IMR-90 (cell line): ENCODE measurements around the gene CCNO. TPM values are rescaled to one million over a fixed set of nuclear protein-coding genes. Genes with fewer than 3 reads are reported as not detected.

Source experiments
- ATAC-seq: fragments of 200-7000 bp; cut with Tn5 transposase; 2 replicates; pipeline ENCODE4 v1.9.1; 2020; ENCODE audit warnings: low read depth, mild to moderate bottlenecking, moderate library complexity
- BruUV-seq: library from RNA; stranded (reverse); fragments of 400-500 nt; replicated peaks from 2 replicates; lab custom pipeline; 2021; lab: Mats Ljungman, UMichigan
- CTCF ChIA-PET: fragments of 300-600 bp; formaldehyde crosslinking; extraction: SDS; loops from one replicate; lab custom pipeline; 2021; ENCODE audit warnings: antibody characterized with exemption; lab: Yijun Ruan, JAX
- POLR2A ChIA-PET: fragments of 300-600 bp; sonication (Branson Sonifier 250); formaldehyde crosslinking; loops from one replicate; lab custom pipeline; 2022; ENCODE audit warnings: antibody characterized with exemption; ENCODE audit not compliant: unreplicated experiment; lab: Charles Lee
- DNase-seq: peaks from one replicate; pipeline ENCODE4 v3.0.0; 2013
- H2AFZ ChIP-seq: replicated peaks from 2 replicates; pipeline ENCODE3; 2013; ENCODE audit warnings: low read length, mild to moderate bottlenecking; ENCODE audit not compliant: poor library complexity
- H2AK5ac ChIP-seq: 2 replicates; pipeline ENCODE4 v1.6.1; 2013; ENCODE audit warnings: low read depth, low read length, inconsistent platforms
- H2AK9ac ChIP-seq: replicated peaks from 2 replicates; pipeline ENCODE3; 2013; ENCODE audit warnings: mild to moderate bottlenecking, low read depth, low read length, moderate library complexity; ENCODE audit not compliant: poor library complexity
- H2BK120ac ChIP-seq: 2 replicates; pipeline ENCODE4 v1.6.1; 2013; ENCODE audit warnings: low read depth, low read length, inconsistent platforms
- H2BK15ac ChIP-seq: 3 replicates; pipeline ENCODE4 v1.6.1; 2013; ENCODE audit warnings: low read depth, low read length, inconsistent platforms
- H2BK20ac ChIP-seq: 2 replicates; pipeline ENCODE4 v1.6.1; 2013; ENCODE audit warnings: low read depth, mild to moderate bottlenecking, inconsistent platforms, low read length, moderate library complexity
- H2BK5ac ChIP-seq: 2 replicates; pipeline ENCODE4 v1.6.1; 2013; ENCODE audit warnings: mild to moderate bottlenecking, low read depth, low read length, inconsistent platforms; ENCODE audit not compliant: poor library complexity, severe bottlenecking
- H3K14ac ChIP-seq: replicated peaks from 2 replicates; pipeline ENCODE4 v1.6.1; 2013; ENCODE audit warnings: low read depth, low read length, inconsistent platforms
- H3K18ac ChIP-seq: 2 replicates; pipeline ENCODE4 v1.6.1; 2013; ENCODE audit warnings: low read depth, low read length, control low read depth
- H3K23ac ChIP-seq: 2 replicates; pipeline ENCODE4 v1.6.1; 2013; ENCODE audit warnings: low read depth, low read length, inconsistent platforms
- H3K27ac ChIP-seq: 2 replicates; pipeline ENCODE4 v1.5.1; 2013; ENCODE audit warnings: mild to moderate bottlenecking, control low read depth, low read length; ENCODE audit not compliant: insufficient read depth
- H3K27me3 ChIP-seq: 2 replicates; pipeline ENCODE4 v1.6.1; 2013; ENCODE audit warnings: low read length; ENCODE audit not compliant: control insufficient read depth, insufficient read depth
- H3K36me3 ChIP-seq: 2 replicates; pipeline ENCODE4 v1.6.1; 2013; ENCODE audit warnings: low read length, mixed read lengths; ENCODE audit not compliant: control insufficient read depth, insufficient read depth
- H3K4ac ChIP-seq: 2 replicates; pipeline ENCODE4 v1.6.1; 2013; ENCODE audit warnings: low read depth, low read length, inconsistent platforms
- H3K4me1 ChIP-seq: 2 replicates; pipeline ENCODE4 v1.6.1; 2013; ENCODE audit warnings: low read length, mixed read lengths; ENCODE audit not compliant: control insufficient read depth, insufficient read depth
- H3K4me2 ChIP-seq: 2 replicates; pipeline ENCODE4 v1.6.1; 2013; ENCODE audit warnings: low read depth, mild to moderate bottlenecking, control low read depth, low read length, moderate library complexity
- H3K4me3 ChIP-seq: 2 replicates; pipeline ENCODE4 v1.5.1; 2013; ENCODE audit warnings: low read depth, mild to moderate bottlenecking, control low read depth, low read length, moderate library complexity; ENCODE audit not compliant: insufficient read depth
- H3K56ac ChIP-seq: 2 replicates; pipeline ENCODE4 v1.6.1; 2013; ENCODE audit warnings: low read length, inconsistent platforms; ENCODE audit not compliant: insufficient read depth; ENCODE audit errors: extremely low read depth
- H3K79me1 ChIP-seq, 2 experiments: 2 replicates each; pipeline ENCODE4 v1.6.1; 2013; ENCODE audit warnings: low read length in 2 of 2, inconsistent platforms in 1 of 2, low read depth in 1 of 2
- H3K9ac ChIP-seq: 2 replicates; pipeline ENCODE4 v1.6.1; 2013; ENCODE audit warnings: low read depth, low read length, control low read depth
- H3K9me1 ChIP-seq: 2 replicates; pipeline ENCODE4 v1.6.1; 2013; ENCODE audit warnings: low read length, inconsistent platforms; ENCODE audit not compliant: insufficient read depth
- H3K9me3 ChIP-seq: 2 replicates; pipeline ENCODE4 v1.6.1; 2013; ENCODE audit warnings: low read length; ENCODE audit not compliant: control insufficient read depth, insufficient read depth
- H4K20me1 ChIP-seq: 2 replicates; pipeline ENCODE4 v1.6.1; 2013; ENCODE audit warnings: low read length, inconsistent platforms; ENCODE audit not compliant: insufficient read depth
- H4K5ac ChIP-seq: 2 replicates; pipeline ENCODE4 v1.6.1; 2013; ENCODE audit warnings: mild to moderate bottlenecking, low read depth, low read length, control low read depth
- H4K8ac ChIP-seq, 2 experiments: 2 replicates each; pipeline ENCODE4 v1.6.1; 2013; ENCODE audit warnings: low read depth in 2 of 2, low read length in 2 of 2, control low read depth in 1 of 2, inconsistent platforms in 1 of 2
- H4K91ac ChIP-seq: 2 replicates; pipeline ENCODE4 v1.6.1; 2013; ENCODE audit warnings: low read depth, low read length, inconsistent platforms; ENCODE audit not compliant: insufficient read depth
- BHLHE40 ChIP-seq: fragments of 150-350 bp; IDR thresholded peaks from 2 replicates; pipeline ENCODE4 v1.6.1; 2016; ENCODE audit warnings: mild to moderate bottlenecking, low read depth, low read length
- CEBPB ChIP-seq: IDR thresholded peaks from 2 replicates; pipeline ENCODE4 v1.6.1; 2012; ENCODE audit warnings: low read depth, low read length, improper control_type of control experiment
- CHD1 ChIP-seq: IDR thresholded peaks from 2 replicates; pipeline ENCODE4 v1.6.1; 2012; ENCODE audit warnings: low read depth, low read length, improper control_type of control experiment
- MAZ ChIP-seq: IDR thresholded peaks from 2 replicates; pipeline ENCODE4 v1.6.1; 2012; ENCODE audit warnings: low read depth, mild to moderate bottlenecking, low read length, improper control_type of control experiment, moderate library complexity, borderline replicate concordance
- MXI1 ChIP-seq: IDR thresholded peaks from 2 replicates; pipeline ENCODE4 v1.6.1; 2012; ENCODE audit warnings: low read depth, mild to moderate bottlenecking, low read length, moderate library complexity, borderline replicate concordance
- NFE2L2 ChIP-seq: fragments of 150-350 bp; IDR thresholded peaks from 2 replicates; pipeline ENCODE4 v1.6.1; 2016; ENCODE audit warnings: low read depth, mild to moderate bottlenecking, low read length
- RCOR1 ChIP-seq: IDR thresholded peaks from 2 replicates; pipeline ENCODE4 v1.6.1; 2012; ENCODE audit warnings: mild to moderate bottlenecking, low read length, improper control_type of control experiment; ENCODE audit not compliant: insufficient replicate concordance
- RFX5 ChIP-seq: IDR thresholded peaks from 2 replicates; pipeline ENCODE4 v1.8.0; 2012; ENCODE audit warnings: low read depth, mild to moderate bottlenecking, low read length, moderate library complexity
- SMC3 ChIP-seq: fragments of 150-350 bp; IDR thresholded peaks from 2 replicates; pipeline ENCODE4 v1.6.1; 2016; ENCODE audit warnings: low read depth, mild to moderate bottlenecking, antibody characterized with exemption, low read length, moderate library complexity
- WGBS, 2 experiments: methylation state at CpG; one replicate each; pipeline versions ENCODE4 v1.1.5 to v1.1.7; 2013; ENCODE audit warnings: missing lambda C conversion rate in 2 of 2; ENCODE audit not compliant: insufficient read length in 1 of 2; ENCODE audit errors: extremely low coverage in 2 of 2; 5-methylcytosine and 5-hydroxymethylcytosine counted together
- dilution Hi-C: fragments of 300-500 bp; cut with HindIII; formaldehyde crosslinking; loops from one replicate; pipeline ENCODE4 v1.14.3; 2018; ENCODE audit warnings: low sequenced_read_pairs; ENCODE audit not compliant: unreplicated experiment
- in situ Hi-C: fragments of 300-500 bp; cut with MboI; formaldehyde crosslinking; loops from 3 replicates; pipeline ENCODE4 v1.14.3; 2019; ENCODE audit warnings: low sequenced_read_pairs, inconsistent platforms, mixed read lengths
- intact Hi-C: fragments of 100-400 bp; cut with micrococcal nuclease; formaldehyde crosslinking; loops from 2 replicates; pipeline ENCODE4 v1.10.0; 2022
- polyA plus RNA-seq, 3 experiments: library from polyadenylated mRNA; depleted of rRNA; stranded (reverse); fragments of >200 nt; gene quantifications; 2 replicates each; pipeline ENCODE4 v1.2.3, GENCODE V29; 2012; ENCODE audit warnings: low replicate concordance in 1 of 3
- total RNA-seq: library from RNA; depleted of rRNA; stranded (reverse); fragments of >200 nt; gene quantifications from 2 replicates; pipeline ENCODE4 v1.2.3, GENCODE V29; 2012
- TF ChIP-seq, protein P1 (sequence below): conservative IDR thresholded peaks from 2 replicates; pipeline ENCODE4 v1.5.1; 2012; ENCODE audit warnings: mild to moderate bottlenecking, low read depth, low read length, improper control_type of control experiment
- TF ChIP-seq, protein P2 (sequence below): fragments of 150-350 bp; IDR thresholded peaks from 2 replicates; pipeline ENCODE4 v1.6.1; 2016; ENCODE audit warnings: low read depth, mild to moderate bottlenecking, low read length, moderate library complexity, borderline replicate concordance
- TF ChIP-seq, protein P3 (sequence below): fragments of 150-350 bp; IDR thresholded peaks from 2 replicates; pipeline ENCODE4 v1.6.1; 2017; ENCODE audit warnings: mild to moderate bottlenecking, antibody characterized with exemption, low read length, low read depth

The CCNO gene
- total and polyA plus RNA-seq, 2 of the 4 experiments (the other 2 are of a cell fraction) = 0.09 TPM; not detected in 1

DNA sequence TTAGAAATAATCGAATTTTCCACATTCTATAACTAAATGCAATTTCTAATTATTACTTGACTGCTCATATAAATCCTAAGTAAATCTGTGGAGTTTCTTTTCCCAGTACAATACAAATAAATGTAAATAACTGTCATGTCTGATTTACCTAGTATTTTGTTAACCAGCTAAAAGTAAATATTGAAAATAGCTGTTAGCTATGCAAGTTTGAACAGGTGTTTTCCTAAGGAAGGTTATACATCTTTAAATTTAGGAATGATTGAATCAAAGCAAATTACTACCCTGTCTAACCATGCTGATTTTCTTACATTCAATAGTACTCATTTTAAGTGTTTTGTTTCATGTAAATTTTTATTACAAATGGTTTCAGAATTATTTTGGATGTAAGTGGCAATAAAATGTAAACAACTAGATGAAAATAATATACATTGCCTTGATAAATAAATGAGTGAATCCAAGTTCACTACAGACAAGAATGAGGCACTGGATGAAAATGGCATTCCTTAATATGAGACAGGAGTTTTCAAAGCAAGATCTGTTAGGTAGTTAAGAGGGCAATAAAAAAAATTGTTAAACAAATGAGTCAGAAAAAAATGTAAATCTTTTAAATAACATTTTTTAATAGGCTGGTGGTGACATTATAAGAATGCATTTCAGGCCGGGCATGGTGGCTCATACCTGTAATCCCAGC, 22.1 kb downstream of the CCNO start:
- no peak overlapping the region for H3K18ac ChIP-seq
- DNase-seq = no peak
- CTCF ChIA-PET = no interaction called here

More for the DNA sequence above, 22.1 kb downstream of the CCNO start:
- no peak overlapping the region for H2BK120ac ChIP-seq
- ATAC-seq = no peak
- POLR2A ChIA-PET = no interaction called here
- no peak overlapping the region for H3K56ac ChIP-seq
- no peak overlapping the region for H2AFZ ChIP-seq
- no peak overlapping the region for H3K14ac ChIP-seq
- dilution Hi-C loops = no loop called here
- H4K91ac ChIP-seq = no peak overlapping the region
- no peak overlapping the region for H2BK20ac ChIP-seq
- H4K20me1 ChIP-seq = no peaks in the 10 kb centered on the region
- H3K79me1 ChIP-seq = no peaks in the 10 kb centered on the region
- in situ Hi-C loops = no loop called here
- TF ChIP-seq NFE2L2 = no peak
- TF ChIP-seq, protein P1, sequence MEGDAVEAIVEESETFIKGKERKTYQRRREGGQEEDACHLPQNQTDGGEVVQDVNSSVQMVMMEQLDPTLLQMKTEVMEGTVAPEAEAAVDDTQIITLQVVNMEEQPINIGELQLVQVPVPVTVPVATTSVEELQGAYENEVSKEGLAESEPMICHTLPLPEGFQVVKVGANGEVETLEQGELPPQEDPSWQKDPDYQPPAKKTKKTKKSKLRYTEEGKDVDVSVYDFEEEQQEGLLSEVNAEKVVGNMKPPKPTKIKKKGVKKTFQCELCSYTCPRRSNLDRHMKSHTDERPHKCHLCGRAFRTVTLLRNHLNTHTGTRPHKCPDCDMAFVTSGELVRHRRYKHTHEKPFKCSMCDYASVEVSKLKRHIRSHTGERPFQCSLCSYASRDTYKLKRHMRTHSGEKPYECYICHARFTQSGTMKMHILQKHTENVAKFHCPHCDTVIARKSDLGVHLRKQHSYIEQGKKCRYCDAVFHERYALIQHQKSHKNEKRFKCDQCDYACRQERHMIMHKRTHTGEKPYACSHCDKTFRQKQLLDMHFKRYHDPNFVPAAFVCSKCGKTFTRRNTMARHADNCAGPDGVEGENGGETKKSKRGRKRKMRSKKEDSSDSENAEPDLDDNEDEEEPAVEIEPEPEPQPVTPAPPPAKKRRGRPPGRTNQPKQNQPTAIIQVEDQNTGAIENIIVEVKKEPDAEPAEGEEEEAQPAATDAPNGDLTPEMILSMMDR = no peak
- TF ChIP-seq BHLHE40 = no peak
- TF ChIP-seq RFX5 = no peak
- TF ChIP-seq RCOR1 = no peak
- TF ChIP-seq MXI1 = no peak
- no peak for TF ChIP-seq MAZ
- TF ChIP-seq, protein P2, sequence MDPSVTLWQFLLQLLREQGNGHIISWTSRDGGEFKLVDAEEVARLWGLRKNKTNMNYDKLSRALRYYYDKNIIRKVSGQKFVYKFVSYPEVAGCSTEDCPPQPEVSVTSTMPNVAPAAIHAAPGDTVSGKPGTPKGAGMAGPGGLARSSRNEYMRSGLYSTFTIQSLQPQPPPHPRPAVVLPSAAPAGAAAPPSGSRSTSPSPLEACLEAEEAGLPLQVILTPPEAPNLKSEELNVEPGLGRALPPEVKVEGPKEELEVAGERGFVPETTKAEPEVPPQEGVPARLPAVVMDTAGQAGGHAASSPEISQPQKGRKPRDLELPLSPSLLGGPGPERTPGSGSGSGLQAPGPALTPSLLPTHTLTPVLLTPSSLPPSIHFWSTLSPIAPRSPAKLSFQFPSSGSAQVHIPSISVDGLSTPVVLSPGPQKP = no peak
- TF ChIP-seq SMC3 = no peak
- no peak for TF ChIP-seq CEBPB
- no peak for TF ChIP-seq CHD1
- TF ChIP-seq, protein P3, sequence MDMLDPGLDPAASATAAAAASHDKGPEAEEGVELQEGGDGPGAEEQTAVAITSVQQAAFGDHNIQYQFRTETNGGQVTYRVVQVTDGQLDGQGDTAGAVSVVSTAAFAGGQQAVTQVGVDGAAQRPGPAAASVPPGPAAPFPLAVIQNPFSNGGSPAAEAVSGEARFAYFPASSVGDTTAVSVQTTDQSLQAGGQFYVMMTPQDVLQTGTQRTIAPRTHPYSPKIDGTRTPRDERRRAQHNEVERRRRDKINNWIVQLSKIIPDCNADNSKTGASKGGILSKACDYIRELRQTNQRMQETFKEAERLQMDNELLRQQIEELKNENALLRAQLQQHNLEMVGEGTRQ = no peak
- H3K27me3 ChIP-seq = peaks cover 35% of the 10 kb centered on the region
- H3K4me1 ChIP-seq = no peaks in the 10 kb centered on the region
- no peak overlapping the region for H2AK5ac ChIP-seq
- H2AK9ac ChIP-seq = no peak overlapping the region
- H2BK5ac ChIP-seq = no peak overlapping the region
- no TSS peak for BruUV-seq
- intact Hi-C loops = no loop called here
- no peaks in the 10 kb centered on the region for H3K9me3 ChIP-seq
- no peak overlapping the region for H4K5ac ChIP-seq
- no peak overlapping the region for H3K4me3 ChIP-seq
- no peak overlapping the region for H4K8ac ChIP-seq
- H3K23ac ChIP-seq = no peak overlapping the region
- H3K4ac ChIP-seq = no peak overlapping the region
- no peaks in the 10 kb centered on the region for H3K9me1 ChIP-seq
- no peak overlapping the region for H3K27ac ChIP-seq
- no peak overlapping the region for H3K4me2 ChIP-seq
- WGBS, 2 experiments = no CpG with 5 or more reads among the region's 2 CpGs
- H3K9ac ChIP-seq = no peak overlapping the region
- no peaks in the 10 kb centered on the region for H3K36me3 ChIP-seq
- no peak overlapping the region for H2BK15ac ChIP-seq
